ENCODE measurements around the gene MRPL10.

MRPL10 gene

GRCh38 chr17:47812146-47812920 is 19.0 kb downstream of the MRPL10 start:
- no peak for DNase-seq

GRCh38 chr17:47811709-47812108 is 19.6 kb downstream of the MRPL10 start:
- no peak for DNase-seq

GRCh38 chr17:47810901-47811635 is 20.3 kb downstream of the MRPL10 start:
- DNase-seq: no peak

- DNase-seq: no peak
Measured at GRCh38 chr17:47810200-47810821, 21.0 kb downstream of the MRPL10 start.

GRCh38 chr17:47808830-47809480 is 22.4 kb downstream of the MRPL10 start:
- no peak for DNase-seq

- DNase-seq: no peak
Measured at GRCh38 chr17:47808036-47808829, 23.1 kb downstream of the MRPL10 start.

GRCh38 chr17:47807421-47807820 is 23.9 kb downstream of the MRPL10 start:
- no peak for DNase-seq

- DNase-seq: no peak
Measured at GRCh38 chr17:47806913-47807255, 24.5 kb downstream of the MRPL10 start.

- DNase-seq: no peak
Measured at GRCh38 chr17:47806026-47806912, 25.1 kb downstream of the MRPL10 start.

GRCh38 chr17:47804461-47804860 is 26.9 kb downstream of the MRPL10 start:
- DNase-seq: no peak

- no peak for DNase-seq
Measured at GRCh38 chr17:47803751-47804150, 27.6 kb downstream of the MRPL10 start.

- DNase-seq: no peak
Measured at GRCh38 chr17:47803201-47803600, 28.1 kb downstream of the MRPL10 start.

- peak; percentile 79 for DNase-seq
Measured at GRCh38 chr17:47802341-47803022, 28.9 kb downstream of the MRPL10 start.

- no peak for DNase-seq
Measured at GRCh38 chr17:47801906-47802305, 29.4 kb downstream of the MRPL10 start.

GRCh38 chr17:47801176-47801765 is 30.1 kb downstream of the MRPL10 start:
- no peak for DNase-seq

- no peak for DNase-seq
Measured at GRCh38 chr17:47800686-47801085, 30.7 kb downstream of the MRPL10 start.

GRCh38 chr17:47797797-47798196 is 33.5 kb downstream of the MRPL10 start:
- DNase-seq: no peak

- no peak for DNase-seq
Measured at GRCh38 chr17:47792979-47793378, 38.4 kb downstream of the MRPL10 start.

- no peak for DNase-seq
Measured at GRCh38 chr17:47792457-47792856, 38.9 kb downstream of the MRPL10 start.

GRCh38 chr17:47791025-47791424 is 40.3 kb downstream of the MRPL10 start:
- DNase-seq: no peak
